Lower leg skin (tissue), 4 donors: ENCODE data around the gene ITIH2. TPM values are rescaled to one million over a fixed set of nuclear protein-coding genes. Genes with fewer than 3 reads are reported as not detected.
"Not testable (repeated sequence)": the region's sequence is repeated elsewhere in the genome, so short reads cannot be mapped to it uniquely, and the experiment has no call there.

Source experiments
- DNase-seq, 2 donors: peaks; one replicate each; pipeline ENCODE4 v3.0.0-alpha.2; 2019; ENCODE audit warnings: low spot score in 2 of 2
- H3K4me3 ChIP-seq: fragments of 200-600 bp; sonication (generic); 2 replicates; pipeline ENCODE4 v1.5.1; 2017; ENCODE audit warnings: mild to moderate bottlenecking, low read depth; ENCODE audit not compliant: poor library complexity, severe bottlenecking
- CTCF ChIP-seq, 3 donors: fragments of 450-650 bp; IDR thresholded peaks; one replicate each; pipeline ENCODE4 v1.5.1; 2016; ENCODE audit warnings: antibody characterized with exemption in 3 of 3, mild to moderate bottlenecking in 3 of 3, moderate library complexity in 2 of 3
- POLR2A ChIP-seq, 2 donors: fragments of 450-650 bp; IDR thresholded peaks; one replicate each; pipeline ENCODE4 v1.6.1; 2016 to 2017; ENCODE audit warnings: antibody characterized with exemption in 2 of 2, mild to moderate bottlenecking in 1 of 2, moderate library complexity in 1 of 2
- WGBS, 2 donors: methylation state at CpG; one replicate each; pipeline ENCODE4 v1.1.5; 2018; 5-methylcytosine and 5-hydroxymethylcytosine counted together
- intact Hi-C: fragments of 100-400 bp; cut with DNase I; formaldehyde crosslinking; loops from one replicate; pipeline ENCODE4 v1.15.0; 2023; ENCODE audit warnings: low total_unique reads
- total RNA-seq, 4 donors: library from RNA; depleted of rRNA; stranded (reverse); fragments of >200 nt; gene quantifications; one replicate each; pipeline ENCODE4 v1.1.0, GENCODE V29; 2016

ITIH2 gene
- total RNA-seq, 4 donors from 2014 or later: not detected

DNA sequence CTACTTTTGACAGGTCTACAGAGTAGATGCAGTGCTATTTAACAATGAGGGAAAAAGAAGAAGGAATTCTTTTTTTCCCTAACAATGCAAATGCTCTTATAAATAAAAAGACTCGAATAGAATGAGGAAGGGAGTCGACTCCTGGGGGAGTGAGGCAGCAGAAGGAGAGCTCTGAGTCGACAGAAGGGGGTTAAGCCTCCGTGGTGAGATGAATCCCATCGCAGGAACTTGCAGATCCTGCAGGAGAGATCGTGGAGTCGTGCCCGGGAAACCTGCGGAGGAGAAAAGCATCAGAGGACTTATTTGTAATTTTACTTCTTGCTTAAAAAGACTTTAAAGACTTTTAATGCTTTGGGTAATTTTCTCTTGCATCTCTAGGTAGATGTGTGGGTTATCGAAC is 17.4 kb downstream of the ITIH2 start:
- intact Hi-C loops: no loop called here
- TF ChIP-seq POLR2A (IDR thresholded peaks at IDR 0.05) (no peak), CTCF (IDR thresholded peaks at IDR 0.05) (no peak)
- WGBS, 2 donors: 75 to 78% methylated on average over 10 of the region's 10 CpGs
- no peak overlapping the region for H3K4me3 ChIP-seq
- no peak for DNase-seq

- 90 to 91% methylated on average over 18 of the region's 18 CpGs for WGBS, 2 donors
- no peak for DNase-seq
- intact Hi-C loops: no loop called here
- no peak overlapping the region for H3K4me3 ChIP-seq
- TF ChIP-seq POLR2A (IDR thresholded peaks at IDR 0.05) (no peak), CTCF (IDR thresholded peaks at IDR 0.05) (no peak)
These were observed 19.9 kb downstream of the ITIH2 start for GRCh38 chr10:7722927-7723529.

GRCh38 chr10:7734821-7735220 is 31.7 kb downstream of the ITIH2 start:
- no peak overlapping the region for H3K4me3 ChIP-seq
- WGBS, 2 donors: 89 to 94% methylated on average over 11 to 13 of the region's 13 CpGs
- no peak for TF ChIP-seq POLR2A (IDR thresholded peaks at IDR 0.05)
- TF ChIP-seq CTCF (IDR thresholded peaks at IDR 0.05): no peak
- intact Hi-C loops: no loop called here
- DNase-seq: no peak

GRCh38 chr10:7738536-7739407 is 35.7 kb downstream of the ITIH2 start:
- 67 to 69% methylated on average over 20 of the region's 20 CpGs for WGBS, 2 donors
- no peak for DNase-seq
- intact Hi-C loops: no loop called here
- H3K4me3 ChIP-seq: no peak overlapping the region
- TF ChIP-seq POLR2A (IDR thresholded peaks at IDR 0.05) (no peak), CTCF (IDR thresholded peaks at IDR 0.05) (no peak)

- DNase-seq: no peak
- WGBS, 2 donors: 85 to 92% methylated on average over 8 of the region's 8 CpGs
- intact Hi-C loops: no loop called here
- no peak overlapping the region for H3K4me3 ChIP-seq
- TF ChIP-seq POLR2A (IDR thresholded peaks at IDR 0.05) (no peak), CTCF (IDR thresholded peaks at IDR 0.05) (no peak)
These were observed 41.2 kb downstream of the ITIH2 start for GRCh38 chr10:7744307-7744706.

DNA sequence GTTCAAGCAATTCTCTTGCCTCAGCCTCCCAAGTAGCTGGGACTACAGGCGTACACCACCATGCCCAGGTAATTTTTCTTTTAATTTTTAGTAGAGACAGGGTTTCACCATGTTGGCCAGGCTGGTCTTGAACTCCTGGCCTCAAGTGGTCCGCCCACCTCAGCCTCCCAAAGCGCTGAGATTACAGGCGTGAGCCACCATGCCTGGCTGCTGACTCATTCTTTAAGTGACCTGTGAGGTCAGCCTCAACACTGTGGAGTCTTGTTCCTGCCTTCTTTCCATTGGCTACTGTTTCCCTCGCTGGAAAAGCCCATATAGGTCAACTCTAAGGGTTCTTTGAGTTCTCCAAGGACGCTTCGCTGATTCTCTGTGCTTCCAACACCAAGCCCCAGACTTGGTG is 45.5 kb downstream of the ITIH2 start:
- DNase-seq, H3K4me3 ChIP-seq, intact Hi-C loops: not testable (repeated sequence)
- 90% methylated on average over 7 of the region's 7 CpGs for WGBS, 2 donors
